ENCODE data around the gene QDPR.

- TF ChIP-seq EZH2 (IDR thresholded peaks at IDR 0.05) (no peak), POLR2AphosphoS5 (IDR thresholded peaks at IDR 0.05; ENCODE audit: borderline replicate concordance, low read depth, low read length) (no peak)
Measured at GRCh38 chr4:17552427-17552826, 40.5 kb upstream of the QDPR start.

Measured in SK-N-MC (cell line).